Heart left ventricle (tissue), 16 donors: ENCODE results near the gene MAP4K4. TPM values are rescaled to one million over a fixed set of nuclear protein-coding genes. Genes with fewer than 3 reads are reported as not detected.

Source experiments
- ATAC-seq, 4 donors: fragments of 200-7000 bp; cut with Tn5 transposase; one replicate each; pipeline ENCODE4 v1.9.1; 2020 to 2022; ENCODE audit warnings: moderate library complexity in 4 of 4, mild to moderate bottlenecking in 3 of 4, moderate number of reproducible peaks in 1 of 4
- DNase-seq, 5 donors: peaks; one replicate each; pipeline ENCODE4 v3.0.0-alpha.2; 2020
- H3K27ac ChIP-seq, 12 donors: fragments of 200-600 bp; sonication (generic) in 4 of 12; one replicate each; pipeline versions ENCODE4 v1.5.0 to v1.8.0; 2016 to 2022; ENCODE audit warnings: mild to moderate bottlenecking in 2 of 12
- H3K27me3 ChIP-seq, 9 donors: fragments of 200-600 bp; sonication (generic) in 2 of 9; one replicate each; pipeline versions ENCODE4 v1.5.1 to v1.8.0; 2016 to 2022; ENCODE audit warnings: mild to moderate bottlenecking in 3 of 9
- H3K36me3 ChIP-seq, 9 donors: fragments of 200-600 bp; sonication (generic) in 2 of 9; one replicate each; pipeline versions ENCODE4 v1.5.0 to v1.8.0; 2018 to 2022; ENCODE audit warnings: mild to moderate bottlenecking in 2 of 9
- H3K4me1 ChIP-seq, 12 donors: fragments of 200-600 bp; sonication (generic) in 4 of 12; one replicate each; pipeline versions ENCODE4 v1.5.0 to v1.8.0; 2016 to 2022; ENCODE audit warnings: mild to moderate bottlenecking in 3 of 12
- H3K4me3 ChIP-seq, 12 donors: fragments of 200-600 bp; sonication (generic) in 4 of 12; one replicate each; pipeline versions ENCODE4 v1.5.0 to v1.8.0; 2017 to 2022; ENCODE audit warnings: mild to moderate bottlenecking in 9 of 12, moderate library complexity in 4 of 12
- H3K9me3 ChIP-seq, 12 donors: fragments of 200-600 bp; sonication (generic) in 4 of 12; one replicate each; pipeline versions ENCODE4 v1.5.0 to v1.8.0; 2016 to 2022; ENCODE audit warnings: mild to moderate bottlenecking in 1 of 12
- POLR2A ChIP-seq, 2 donors: fragments of 450-650 bp; IDR thresholded peaks; one replicate each; pipeline ENCODE4 v1.6.1; 2017; ENCODE audit warnings: antibody characterized with exemption in 2 of 2, mild to moderate bottlenecking in 2 of 2, moderate library complexity in 2 of 2
- WGBS, 4 donors: extraction: QIAGEN DNeasy Blood & Tissue Kit in 2 of 4; methylation state at CpG; one replicate each; pipeline versions ENCODE4 v1.1.5 to v1.1.7; 2013 to 2018; 5-methylcytosine and 5-hydroxymethylcytosine counted together
- intact Hi-C, 10 donors: fragments of 100-400 bp; cut with DNase I; formaldehyde crosslinking; loops; one replicate each; pipeline versions ENCODE4 v1.11.1 to v1.14.2; 2022
- polyA plus RNA-seq, 2 donors: library from polyadenylated mRNA; stranded (reverse); fragments of 200-250 nt; gene quantifications; one replicate each; pipeline ENCODE4 v1.2.3, GENCODE V29; 2013
- total RNA-seq, 9 donors: library from RNA; depleted of rRNA in 2 of 9; stranded (reverse); fragments of >200 nt in 2 of 9; fragmentation: NEBNext Ultra II Directional in 3 of 9; extraction: Animal tissue kit (Norgen Biotek cat#: 25700) in 3 of 9; gene quantifications; one replicate each; pipeline versions ENCODE4 v1.1.0 to v1.2.4, GENCODE V29; 2016 to 2023
- TF ChIP-seq, protein P1 (sequence below), 12 donors: fragments of 200-600 bp; sonication (generic) in 4 of 12; IDR thresholded peaks; one replicate each; pipeline versions ENCODE4 v1.5.0 to v1.8.0; 2018 to 2022; ENCODE audit warnings: antibody characterized with exemption in 12 of 12, mild to moderate bottlenecking in 5 of 12
- donor health status: ischemic (EF 13 %, LVEDD 7.1; RV severe dilation, severe dysfunction).
- donor health status: healthy with polysubstance abuse.
- donor health status: DM: no; HTN: yes; CAD: no.
- donor health status: DM: no; HTN: no; CAD: no.
- donor health status: ischemic (EF 25% LVEDD 6.9; RV normal size, moderate dysfunction).
- donor health status: ischemic (EF 25% LVEDD 5.7; RV mildly dilated, moderate dysfunction).
- donor health status: healthy.
- donor health status: DM: yes; HTN: yes; CAD: no.
- donor health status: ischemic (EF 35%, LVEDD 5.7; RV mildly dilated, moderate dysfunction).
- donor health status: nonischemic (EF 11% LVEDD 7.7; RV severe dilation, severe dysfunction).
- donor health status: DM: yes; HTN: yes; CAD: no.
- donor health status: PGD.
- donor health status: ischemic (EF 29% LVEDD 5.4; RV normal size, mild dysfunction).
- donor health status: nonischemic (EF 23%, LVEDD 6.1; RV moderate dilation, normal function).

MAP4K4 gene
- total and polyA plus RNA-seq, 11 donors: 52.7 to 192 (median 114) TPM

DNA sequence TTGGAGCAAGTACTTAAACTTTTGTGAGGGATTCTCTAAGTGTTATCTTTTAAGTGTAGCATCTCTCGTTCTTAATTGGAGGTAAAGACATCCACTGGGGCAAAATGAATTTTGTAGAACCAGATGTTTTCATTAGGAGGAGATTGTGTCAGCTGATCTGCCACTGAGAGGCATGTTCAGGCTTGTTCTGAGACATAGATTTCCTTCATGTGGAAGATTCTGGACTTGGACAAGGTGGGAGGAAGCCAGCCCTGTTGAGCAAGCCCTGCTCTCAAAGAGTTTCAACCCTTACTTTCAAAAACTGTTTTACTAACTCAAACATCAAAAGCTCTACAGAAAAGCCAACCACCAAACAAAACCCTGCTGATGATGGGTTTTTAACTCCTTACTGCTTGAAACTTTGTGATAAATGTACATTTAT, 6.5 kb downstream of the MAP4K4 start:
- DNase-seq: peak in 3 of 5 donors; percentile 28 to 43 (median 38)
- peak overlapping the region in 9 of 12 donors; percentile 6 to 71 (median 36) for H3K27ac ChIP-seq

DNA sequence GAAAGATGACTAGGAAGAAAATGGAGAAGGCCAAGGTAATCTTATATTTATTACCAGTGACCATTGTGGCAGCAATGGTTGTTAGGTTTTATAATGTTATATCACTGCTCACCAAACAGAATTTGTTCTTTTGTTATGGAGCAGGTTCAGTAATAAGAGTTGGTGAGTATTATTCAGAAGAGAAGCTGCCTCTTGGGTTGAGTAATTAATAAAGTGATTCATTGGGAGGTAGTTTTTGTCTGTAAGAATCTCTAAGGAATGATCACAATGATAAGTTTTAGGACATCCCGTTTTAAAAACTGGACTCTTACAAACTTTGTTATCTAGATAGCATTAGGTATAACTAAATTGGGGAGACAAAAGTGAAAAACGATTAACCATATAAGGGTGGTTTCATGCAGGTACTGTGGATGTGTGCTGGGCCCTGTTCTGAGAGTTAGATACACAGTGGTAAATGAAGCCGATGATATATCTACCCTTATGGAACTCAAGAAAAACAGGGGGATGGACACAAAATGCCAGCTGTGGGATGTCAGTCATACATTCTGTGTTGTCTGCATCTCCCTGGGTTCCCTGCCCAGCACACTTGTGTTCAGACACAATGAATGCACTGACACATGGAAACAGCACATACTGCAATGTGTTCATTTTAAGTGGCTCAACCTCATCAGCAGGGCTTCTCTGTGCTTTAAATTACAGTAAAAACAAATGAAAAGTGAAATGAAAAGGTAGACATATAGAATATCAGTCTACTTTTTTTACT, 7.5 kb downstream of the MAP4K4 start:
- Histone ChIP-seq H3K27me3 (no peaks in the 10 kb centered on the region), H3K27ac (peak overlapping the region in 8 of 12 donors; percentile 6 to 71 (median 23)), H3K36me3 (peaks cover 0 to 7% (median 0%) of the 10 kb centered on the region in 9 donors), H3K9me3 (no peaks in the 10 kb centered on the region), H3K4me1 (peaks cover 13 to 92% (median 73%) of the 10 kb centered on the region in 12 donors), H3K4me3 (no peak overlapping the region)
- 42 to 54% (median 46%) methylated on average over 3 of the region's 3 CpGs for WGBS, 4 donors
- peak in 1 of 4 donors; percentile 38 for ATAC-seq
- no peak for TF ChIP-seq POLR2A (IDR thresholded peaks at IDR 0.05)
- TF ChIP-seq, protein P1, sequence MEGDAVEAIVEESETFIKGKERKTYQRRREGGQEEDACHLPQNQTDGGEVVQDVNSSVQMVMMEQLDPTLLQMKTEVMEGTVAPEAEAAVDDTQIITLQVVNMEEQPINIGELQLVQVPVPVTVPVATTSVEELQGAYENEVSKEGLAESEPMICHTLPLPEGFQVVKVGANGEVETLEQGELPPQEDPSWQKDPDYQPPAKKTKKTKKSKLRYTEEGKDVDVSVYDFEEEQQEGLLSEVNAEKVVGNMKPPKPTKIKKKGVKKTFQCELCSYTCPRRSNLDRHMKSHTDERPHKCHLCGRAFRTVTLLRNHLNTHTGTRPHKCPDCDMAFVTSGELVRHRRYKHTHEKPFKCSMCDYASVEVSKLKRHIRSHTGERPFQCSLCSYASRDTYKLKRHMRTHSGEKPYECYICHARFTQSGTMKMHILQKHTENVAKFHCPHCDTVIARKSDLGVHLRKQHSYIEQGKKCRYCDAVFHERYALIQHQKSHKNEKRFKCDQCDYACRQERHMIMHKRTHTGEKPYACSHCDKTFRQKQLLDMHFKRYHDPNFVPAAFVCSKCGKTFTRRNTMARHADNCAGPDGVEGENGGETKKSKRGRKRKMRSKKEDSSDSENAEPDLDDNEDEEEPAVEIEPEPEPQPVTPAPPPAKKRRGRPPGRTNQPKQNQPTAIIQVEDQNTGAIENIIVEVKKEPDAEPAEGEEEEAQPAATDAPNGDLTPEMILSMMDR (IDR thresholded peaks at IDR 0.05): no peak
- intact Hi-C loops: loop anchor here in 6 of 10 donors (5.0 to 10.0 kb wide), 6 partner anchors 32 to 60 kb away; no protein-coding TSS in a partner anchor
- peak in 1 of 5 donors; percentile 27 for DNase-seq

More for the DNA sequence above, 6.5 kb downstream of the MAP4K4 start:
- Histone ChIP-seq H3K4me3 (peak overlapping the region in 1 of 12 donors; percentile 12), H3K9me3 (no peaks in the 10 kb centered on the region), H3K27me3 (no peaks in the 10 kb centered on the region), H3K36me3 (peaks cover 0 to 7% (median 0%) of the 10 kb centered on the region in 9 donors), H3K4me1 (peaks cover 9 to 88% (median 66%) of the 10 kb centered on the region in 12 donors)
- intact Hi-C loops: loop anchor here in 6 of 10 donors (5.0 to 10.0 kb wide), 5 partner anchors 33 to 61 kb away; no protein-coding TSS in a partner anchor
- TF ChIP-seq, protein P1 (IDR thresholded peaks at IDR 0.05): no peak
- no peak for TF ChIP-seq POLR2A (IDR thresholded peaks at IDR 0.05)
- WGBS, 4 donors: 30 to 45% (median 38%) methylated on average over 1 of the region's 1 CpG
- peak; percentile 35 to 61 (median 44) for ATAC-seq

DNA sequence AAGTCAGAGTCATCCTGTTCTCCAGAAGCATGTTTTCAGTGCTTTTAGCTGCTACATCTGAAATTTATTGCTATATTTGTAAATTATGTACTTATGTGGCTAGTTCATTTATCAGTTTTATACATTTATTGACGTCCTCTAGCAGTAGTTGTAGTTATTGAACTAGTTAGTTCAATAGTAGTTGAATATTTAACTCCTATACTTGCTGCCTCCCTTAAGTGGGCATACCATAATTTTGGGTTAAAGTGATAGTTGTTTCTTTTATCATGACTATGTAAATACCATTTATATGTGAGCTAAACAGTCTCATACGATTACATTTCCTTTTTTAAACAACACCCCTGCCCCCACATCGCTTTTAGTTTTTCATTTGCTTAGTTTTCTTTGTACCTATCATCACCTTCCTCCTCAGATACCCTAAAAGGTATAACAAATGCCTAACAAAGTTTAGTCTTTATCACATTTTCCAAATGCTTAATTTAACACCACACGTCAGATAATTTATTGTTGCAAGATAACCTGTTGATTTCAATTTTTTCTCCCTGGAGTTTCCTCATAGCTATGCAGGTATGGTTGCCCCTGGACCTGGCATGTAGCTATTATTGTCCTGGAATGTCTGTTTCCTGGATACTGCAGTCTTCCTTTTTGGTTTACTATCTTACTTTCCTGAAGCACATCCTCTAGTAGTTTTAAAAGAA, 8.8 kb downstream of the MAP4K4 start:
- H3K9me3 ChIP-seq: no peaks in the 10 kb centered on the region
- intact Hi-C loops: loop anchor here in 4 of 10 donors (5.0 to 10.0 kb wide), 3 partner anchors 46 to 59 kb away; no protein-coding TSS in a partner anchor
- ATAC-seq (no peak), DNase-seq (no peak)
- peaks cover 13 to 92% (median 74%) of the 10 kb centered on the region in 12 donors for H3K4me1 ChIP-seq
- TF ChIP-seq, protein P1 (IDR thresholded peaks at IDR 0.05): no peak
- no peak for TF ChIP-seq POLR2A (IDR thresholded peaks at IDR 0.05)
- peak overlapping the region in 1 of 12 donors; percentile 71 for H3K27ac ChIP-seq
- no peaks in the 10 kb centered on the region for H3K27me3 ChIP-seq
- H3K36me3 ChIP-seq: peaks cover 0 to 7% (median 0%) of the 10 kb centered on the region in 9 donors
- H3K4me3 ChIP-seq: no peak overlapping the region
- 59 to 74% (median 67%) methylated on average over 4 of the region's 4 CpGs for WGBS, 4 donors
